Superior temporal gyrus (tissue), 1 donor: ENCODE results near the gene TRPM8.

ENCODE experiments used
- DNase-seq: peaks from one replicate; pipeline ENCODE4 v3.0.0-alpha.2; 2016; ENCODE audit errors: extremely low spot score

TRPM8 gene

GRCh38 chr2:234001380-234002160 is 84.4 kb downstream of the TRPM8 start:
- no peak for DNase-seq

GRCh38 chr2:234002281-234002680 is 85.1 kb downstream of the TRPM8 start:
- no peak for DNase-seq

- peak; percentile 48 for DNase-seq
Measured at GRCh38 chr2:234003972-234004617, 86.9 kb downstream of the TRPM8 start.

GRCh38 chr2:234005126-234005525 is 88.0 kb downstream of the TRPM8 start:
- DNase-seq: no peak

- DNase-seq: no peak
Measured at GRCh38 chr2:234006501-234006900, 89.3 kb downstream of the TRPM8 start.

- no peak for DNase-seq
Measured at GRCh38 chr2:234014427-234014826, 97.3 kb downstream of the TRPM8 start.

- DNase-seq: no peak
Measured at GRCh38 chr2:234015861-234016260, 98.7 kb downstream of the TRPM8 start.

- no peak for DNase-seq
Measured at GRCh38 chr2:234019896-234020295, 102.7 kb downstream of the TRPM8 start.

GRCh38 chr2:234020332-234020731 is 103.2 kb downstream of the TRPM8 start:
- DNase-seq: no peak

GRCh38 chr2:234022424-234022823 is 105.3 kb downstream of the TRPM8 start:
- DNase-seq: no peak

GRCh38 chr2:234024304-234024703 is 107.1 kb downstream of the TRPM8 start:
- DNase-seq: no peak

GRCh38 chr2:234025466-234025865 is 108.3 kb downstream of the TRPM8 start:
- DNase-seq: no peak

- DNase-seq: no peak
Measured at GRCh38 chr2:234025891-234026401, 108.8 kb downstream of the TRPM8 start.

GRCh38 chr2:234026693-234027254 is 109.6 kb downstream of the TRPM8 start:
- DNase-seq: no peak

- no peak for DNase-seq
Measured at GRCh38 chr2:234027641-234028040, 110.5 kb downstream of the TRPM8 start.

- no peak for DNase-seq
Measured at GRCh38 chr2:234029150-234029733, 112.1 kb downstream of the TRPM8 start.

- no peak for DNase-seq
Measured at GRCh38 chr2:234031207-234031606, 114.0 kb downstream of the TRPM8 start.

- DNase-seq: no peak
Measured at GRCh38 chr2:234032279-234032856, 115.2 kb downstream of the TRPM8 start.

GRCh38 chr2:234033174-234033573 is 116.0 kb downstream of the TRPM8 start:
- no peak for DNase-seq

- DNase-seq: no peak
Measured at GRCh38 chr2:234033885-234034284, 116.7 kb downstream of the TRPM8 start.

- DNase-seq: no peak
Measured at GRCh38 chr2:234038076-234038802, 121.1 kb downstream of the TRPM8 start.
